ENCODE measurements around the gene TMEM181.

DNA sequence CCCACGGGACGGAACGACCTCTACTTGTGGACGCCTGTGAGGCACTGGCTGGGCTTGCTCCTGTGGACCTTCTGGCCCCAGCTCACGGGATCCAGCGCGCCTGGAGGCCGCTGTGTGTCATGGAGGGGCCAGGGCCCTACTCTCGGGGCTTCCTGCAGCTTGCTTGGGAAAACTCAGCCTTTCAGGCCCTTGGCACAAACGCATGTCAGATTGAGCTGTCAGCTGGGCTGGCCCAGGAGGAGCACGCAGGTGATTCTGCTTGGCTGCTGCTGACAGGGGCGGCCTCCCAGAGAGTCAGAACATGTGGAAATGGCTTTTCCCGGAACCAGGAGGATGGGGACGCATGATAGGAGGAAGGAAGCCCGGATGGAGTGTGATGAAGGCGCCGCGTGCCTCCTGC, 39.7 kb downstream of the TMEM181 start:
- TF ChIP-seq CTCF (IDR thresholded peaks at IDR 0.05) (no peak), POLR2A (IDR thresholded peaks at IDR 0.05) (no peak)

Data from right lobe of liver (tissue), 4 donors.